GM12874 (cell line): ENCODE results near the gene TTC7B.

Experiments used
- CTCF ChIP-seq: IDR thresholded peaks from 2 replicates; pipeline ENCODE4 v1.5.1; 2011; ENCODE audit warnings: low read depth, mild to moderate bottlenecking, control low read depth, low read length, moderate library complexity; ENCODE audit not compliant: insufficient read depth

Gene TTC7B

GRCh38 chr14:90805662-90806540, 10.3 kb downstream of the TTC7B start:
- TF ChIP-seq CTCF, result no peak

- TF ChIP-seq CTCF, result no peak
Measured at GRCh38 chr14:90805084-90805391, 11.2 kb downstream of the TTC7B start.

- no peak for TF ChIP-seq CTCF
Measured at GRCh38 chr14:90804292-90805083, 11.7 kb downstream of the TTC7B start.

GRCh38 chr14:90803249-90803648, 13.0 kb downstream of the TTC7B start:
- TF ChIP-seq CTCF, result no peak

GRCh38 chr14:90799420-90799819, 16.8 kb downstream of the TTC7B start:
- TF ChIP-seq CTCF, result no peak

- TF ChIP-seq CTCF, result no peak
Measured at GRCh38 chr14:90797919-90798318, 18.3 kb downstream of the TTC7B start.

GRCh38 chr14:90797451-90797850, 18.8 kb downstream of the TTC7B start:
- TF ChIP-seq CTCF, result no peak
